ENCODE results near the gene CMYA5. TPM values are rescaled to one million over a fixed set of nuclear protein-coding genes. Genes with fewer than 3 reads are reported as not detected.
"Not testable (repeated sequence)": the region's sequence is repeated elsewhere in the genome, so short reads cannot be mapped to it uniquely, and the experiment has no call there.

Gene CMYA5
- total and polyA plus RNA-seq, 5 experiments from 2014 or later: 0.06 to 0.31 (median 0.22) TPM; not detected in 1

DNA sequence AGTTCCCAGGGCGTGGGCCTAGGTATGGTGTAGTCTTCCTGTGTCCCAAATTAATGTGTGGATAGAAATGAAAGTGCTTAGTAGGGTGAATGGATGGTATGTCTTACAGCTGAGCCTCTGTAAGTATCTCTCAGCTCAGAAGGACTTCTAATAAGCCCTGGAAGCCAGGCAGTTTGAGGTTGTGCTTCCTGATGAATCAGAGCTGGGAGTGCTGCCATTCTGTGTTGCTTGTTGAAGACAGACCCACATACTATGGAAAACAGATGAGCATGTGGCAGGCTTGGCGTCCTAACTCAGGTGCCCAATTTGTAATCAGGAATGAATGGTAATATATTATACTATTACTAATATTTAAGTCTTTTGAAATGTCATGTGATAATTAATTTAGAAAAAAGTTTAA, 69.8 kb downstream of the CMYA5 start:
- Mint-ChIP-seq H3K27me3 (no peaks in the 10 kb centered on the region), H3K36me3 (no peaks in the 10 kb centered on the region), H3K27ac (no peak overlapping the region), H3K9me3 (no peaks in the 10 kb centered on the region), H3K4me3 (no peak overlapping the region), H3K4me1 (peaks cover 2 to 12% (median 7%) of the 10 kb centered on the region in 4 donors)
- POLR2A ChIA-PET: no interaction called here
- ATAC-seq (no peak), DNase-seq (no peak)

DNA sequence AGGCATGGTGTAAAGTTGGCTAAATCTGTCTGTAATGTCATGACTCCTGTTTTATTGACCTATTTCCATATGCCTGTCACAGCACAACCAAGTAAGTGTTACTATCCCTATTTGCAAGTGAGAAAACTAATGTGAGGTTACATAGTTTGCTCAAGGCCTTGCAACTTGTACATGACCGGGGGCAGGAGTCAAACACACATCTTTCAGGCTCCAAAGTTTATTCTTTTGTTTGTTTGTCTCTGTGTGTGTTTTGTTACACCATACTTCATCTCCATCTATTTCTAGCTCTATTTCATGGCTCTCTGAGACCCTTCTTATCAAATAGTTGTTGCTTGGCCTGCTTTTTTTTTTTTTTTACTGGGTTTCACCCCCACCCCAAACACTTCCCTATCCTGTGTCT, 70.2 kb downstream of the CMYA5 start:
- no peak overlapping the region for H3K27ac Mint-ChIP-seq
- no peak for ATAC-seq
- POLR2A ChIA-PET: no interaction called here
- no peaks in the 10 kb centered on the region for H3K27me3 Mint-ChIP-seq
- no peak for DNase-seq
- peaks cover 0 to 2% (median 0%) of the 10 kb centered on the region in 9 donors for H3K9me3 Mint-ChIP-seq
- H3K4me3 Mint-ChIP-seq: no peak overlapping the region
- no peaks in the 10 kb centered on the region for H3K36me3 Mint-ChIP-seq
- peaks cover 2 to 9% (median 7%) of the 10 kb centered on the region in 4 donors for H3K4me1 Mint-ChIP-seq

GRCh38 chr5:79762929-79763328, 73.3 kb downstream of the CMYA5 start:
- Mint-ChIP-seq H3K27ac (no peak overlapping the region), H3K36me3 (peaks cover 0 to 2% (median 0%) of the 10 kb centered on the region in 3 donors)

DNA sequence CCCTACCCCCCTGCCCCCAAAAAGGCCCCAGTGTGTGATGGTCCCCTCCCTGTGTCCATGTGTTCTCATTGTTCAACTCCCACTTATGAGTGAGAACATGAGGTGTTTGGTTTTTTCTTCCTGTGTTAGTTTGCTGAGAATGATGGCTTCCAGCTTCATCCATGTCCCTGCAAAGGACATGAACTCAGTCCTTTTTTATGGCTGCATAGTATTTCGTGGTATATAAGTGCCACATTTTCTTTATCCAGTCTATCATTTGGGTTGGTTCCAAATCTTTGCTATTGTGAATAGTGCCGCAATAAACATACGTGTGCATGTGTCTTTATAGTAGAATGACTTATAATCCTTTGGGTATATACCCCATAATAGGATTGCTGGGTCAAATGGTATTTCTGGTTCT, 74.5 kb downstream of the CMYA5 start:
- H3K27ac Mint-ChIP-seq, DNase-seq, H3K4me1 Mint-ChIP-seq, H3K4me3 Mint-ChIP-seq, POLR2A ChIA-PET, ATAC-seq, H3K27me3 Mint-ChIP-seq: not testable (repeated sequence)
- Mint-ChIP-seq H3K9me3 (peaks cover 0 to 24% (median 16%) of the 10 kb centered on the region in 9 donors), H3K36me3 (peaks cover 0 to 14% (median 4%) of the 10 kb centered on the region in 3 donors)

More at GRCh38 chr5:79762929-79763328, 73.3 kb downstream of the CMYA5 start:
- Mint-ChIP-seq H3K4me1 (no peaks in the 10 kb centered on the region), H3K27me3 (peaks cover 0 to 3% (median 0%) of the 10 kb centered on the region in 5 donors), H3K4me3 (no peak overlapping the region), H3K9me3 (peaks cover 0 to 14% (median 6%) of the 10 kb centered on the region in 9 donors)
- POLR2A ChIA-PET: no interaction called here
- DNase-seq: no peak
- no peak for ATAC-seq

GRCh38 chr5:79771387-79771786, 81.8 kb downstream of the CMYA5 start:
- Mint-ChIP-seq H3K4me1 (peaks cover 0 to 5% (median under 1%) of the 10 kb centered on the region in 4 donors), H3K27ac (no peak overlapping the region), H3K9me3 (peaks cover 0 to 33% (median 22%) of the 10 kb centered on the region in 9 donors), H3K4me3 (no peak overlapping the region), H3K36me3 (peaks cover 3 to 19% (median 9%) of the 10 kb centered on the region in 3 donors), H3K27me3 (peaks cover 0 to 3% (median 1%) of the 10 kb centered on the region in 5 donors)
- ATAC-seq: no peak
- POLR2A ChIA-PET: interaction anchor here (0.6 kb wide), 1 partner anchor 681 kb away, joined by 8 read pairs; no protein-coding TSS in a partner anchor
- DNase-seq: no peak

GRCh38 chr5:79772651-79773050, 83.0 kb downstream of the CMYA5 start:
- POLR2A ChIA-PET: no interaction called here
- Mint-ChIP-seq H3K27ac (no peak overlapping the region), H3K4me1 (peaks cover 0 to 5% (median under 1%) of the 10 kb centered on the region in 4 donors), H3K9me3 (peaks cover 0 to 27% (median 16%) of the 10 kb centered on the region in 9 donors), H3K36me3 (peaks cover 3 to 19% (median 9%) of the 10 kb centered on the region in 3 donors), H3K27me3 (peaks cover 0 to 1% (median 0%) of the 10 kb centered on the region in 5 donors), H3K4me3 (no peak overlapping the region)
- no peak for DNase-seq
- ATAC-seq: no peak

DNA sequence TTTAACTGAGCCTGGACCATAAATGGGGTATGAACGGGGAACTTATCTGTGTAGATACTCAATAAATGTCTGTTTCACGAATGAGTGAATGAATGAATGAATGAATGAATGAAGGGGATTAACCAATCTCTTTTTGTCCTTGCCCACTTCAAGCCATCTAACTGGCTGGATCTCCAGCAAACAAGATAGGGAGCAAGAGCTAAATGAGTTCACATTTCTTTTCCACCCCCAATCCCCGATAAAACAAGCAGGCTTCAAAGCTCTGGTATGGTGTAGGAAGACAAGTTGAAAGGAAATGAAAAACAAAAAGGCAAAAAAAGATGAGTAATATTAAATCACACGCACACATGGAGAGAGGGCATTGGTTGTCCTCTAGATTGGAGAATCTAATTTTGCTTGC, 84.0 kb downstream of the CMYA5 start:
- Mint-ChIP-seq H3K9me3 (peaks cover 0 to 17% (median 9%) of the 10 kb centered on the region in 9 donors), H3K4me1 (peaks cover 0 to 5% (median under 1%) of the 10 kb centered on the region in 4 donors), H3K36me3 (peaks cover 3 to 10% (median 5%) of the 10 kb centered on the region in 3 donors), H3K4me3 (no peak overlapping the region), H3K27me3 (peaks cover 0 to 1% (median 0%) of the 10 kb centered on the region in 5 donors), H3K27ac (no peak overlapping the region)
- DNase-seq: no peak
- POLR2A ChIA-PET: no interaction called here
- no peak for ATAC-seq

DNA sequence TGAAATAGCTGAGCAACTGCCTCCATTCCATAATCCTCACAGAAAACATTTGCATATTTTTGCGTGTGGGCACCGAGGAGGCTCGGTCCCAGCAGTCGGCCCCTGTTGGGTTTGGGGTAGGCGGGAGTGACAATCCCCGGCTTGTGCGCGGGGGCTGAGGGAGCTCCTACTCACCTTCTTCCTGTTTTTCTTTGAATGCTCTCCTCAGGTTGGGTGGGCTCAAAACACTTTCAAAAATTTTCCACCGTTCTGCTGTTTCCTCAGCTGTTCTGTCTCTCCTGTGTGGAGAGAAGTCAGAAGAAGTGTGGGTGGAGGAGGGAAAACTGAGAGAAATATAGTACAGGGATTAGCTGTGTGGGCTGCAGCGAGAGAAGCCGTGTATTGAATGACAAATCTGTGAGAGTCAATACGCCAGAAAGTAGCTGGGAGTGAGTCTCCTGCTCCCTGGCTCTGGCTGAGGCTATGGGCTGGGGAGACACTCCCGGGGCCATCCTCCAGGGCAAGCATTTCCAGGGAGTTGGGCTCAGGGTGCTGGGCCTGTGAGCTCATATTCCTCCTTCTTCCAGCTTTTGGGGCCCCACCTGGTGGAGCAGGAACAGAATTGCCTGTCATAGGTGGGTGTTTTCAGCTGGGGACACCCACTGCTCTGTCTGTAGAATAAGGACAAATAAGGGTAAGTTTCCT, 84.7 kb downstream of the CMYA5 start:
- peak overlapping the region in 2 of 10 donors; percentile 49 to 74 for H3K27ac Mint-ChIP-seq
- no peak for ATAC-seq

DNA sequence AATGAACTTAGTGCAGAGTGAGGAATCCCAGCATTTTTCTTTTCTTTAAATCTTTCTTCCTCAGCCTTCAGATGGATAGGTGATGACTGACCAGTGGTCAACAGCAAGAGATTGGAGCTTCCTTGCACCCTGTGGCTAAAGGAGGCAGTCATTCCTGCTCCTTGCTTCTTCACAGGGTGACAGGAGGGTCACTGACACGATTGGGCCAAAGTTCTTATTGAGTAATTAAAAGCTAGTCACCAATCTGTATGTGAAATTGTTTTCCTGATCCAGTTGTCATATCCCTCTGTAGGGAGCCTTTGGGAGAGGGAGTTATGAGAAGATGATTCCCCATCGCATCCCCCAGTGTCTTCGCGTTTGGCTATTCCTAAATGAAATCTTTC, 85.2 kb downstream of the CMYA5 start:
- peaks cover 0 to 5% (median 5%) of the 10 kb centered on the region in 3 donors for H3K36me3 Mint-ChIP-seq
- peaks cover 0 to 5% (median under 1%) of the 10 kb centered on the region in 4 donors for H3K4me1 Mint-ChIP-seq
- no peaks in the 10 kb centered on the region for H3K27me3 Mint-ChIP-seq
- POLR2A ChIA-PET: no interaction called here
- no peak for ATAC-seq
- no peak overlapping the region for H3K27ac Mint-ChIP-seq
- no peak overlapping the region for H3K4me3 Mint-ChIP-seq
- peaks cover 0 to 8% (median 4%) of the 10 kb centered on the region in 9 donors for H3K9me3 Mint-ChIP-seq
- no peak for DNase-seq

More for the DNA sequence above, 84.7 kb downstream of the CMYA5 start:
- POLR2A ChIA-PET: no interaction called here
- peaks cover 2 to 5% (median 5%) of the 10 kb centered on the region in 3 donors for H3K36me3 Mint-ChIP-seq
- peaks cover 0 to 5% (median under 1%) of the 10 kb centered on the region in 4 donors for H3K4me1 Mint-ChIP-seq
- peaks cover 0 to 12% (median 4%) of the 10 kb centered on the region in 9 donors for H3K9me3 Mint-ChIP-seq
- no peaks in the 10 kb centered on the region for H3K27me3 Mint-ChIP-seq
- H3K4me3 Mint-ChIP-seq: peak overlapping the region in 5 of 10 donors; percentile 12 to 45 (median 32)
- DNase-seq: peak in 3 of 10 donors; percentile 2 to 19 (median 7)

GRCh38 chr5:79784741-79785140, 95.1 kb downstream of the CMYA5 start:
- POLR2A ChIA-PET, DNase-seq, ATAC-seq, H3K27me3 Mint-ChIP-seq, H3K4me1 Mint-ChIP-seq: not testable (repeated sequence)
- H3K4me3 Mint-ChIP-seq: peak overlapping the region in 8 of 10 donors; percentile 1 to 72 (median 44)
- H3K9me3 Mint-ChIP-seq: peaks cover 0 to 16% (median 0%) of the 10 kb centered on the region in 9 donors
- H3K27ac Mint-ChIP-seq: peak overlapping the region in 2 of 10 donors; percentile 11 to 81
- H3K36me3 Mint-ChIP-seq: peaks cover under 1 to 16% (median 9%) of the 10 kb centered on the region in 3 donors

DNA sequence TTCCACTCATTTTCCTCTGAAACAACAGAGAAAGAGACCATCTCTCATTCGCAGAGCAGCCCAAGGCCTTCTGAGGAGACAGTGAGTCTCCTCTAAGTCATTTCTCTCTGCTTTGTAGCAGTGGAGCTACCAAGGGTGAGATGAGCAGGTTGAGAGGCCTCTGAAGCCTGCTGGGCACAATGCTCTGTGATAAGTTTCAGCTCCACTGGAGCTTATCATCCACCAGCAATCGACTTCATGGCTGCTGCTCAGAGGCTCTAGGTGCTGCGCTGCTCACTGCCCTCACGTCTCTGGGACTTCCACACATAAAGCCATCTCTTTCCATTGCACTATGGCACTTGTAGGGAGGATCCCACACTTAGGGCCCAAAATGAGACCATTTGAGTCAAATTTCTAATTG, 96.3 kb downstream of the CMYA5 start:
- DNase-seq (no peak), ATAC-seq (no peak)
- Mint-ChIP-seq H3K9me3 (peaks cover 0 to 16% (median 0%) of the 10 kb centered on the region in 9 donors), H3K36me3 (peaks cover 2 to 16% (median 9%) of the 10 kb centered on the region in 3 donors), H3K27ac (no peak overlapping the region), H3K4me3 (no peak overlapping the region), H3K27me3 (peaks cover 1 to 15% (median 5%) of the 10 kb centered on the region in 5 donors), H3K4me1 (no peaks in the 10 kb centered on the region)
- POLR2A ChIA-PET: no interaction called here

DNA sequence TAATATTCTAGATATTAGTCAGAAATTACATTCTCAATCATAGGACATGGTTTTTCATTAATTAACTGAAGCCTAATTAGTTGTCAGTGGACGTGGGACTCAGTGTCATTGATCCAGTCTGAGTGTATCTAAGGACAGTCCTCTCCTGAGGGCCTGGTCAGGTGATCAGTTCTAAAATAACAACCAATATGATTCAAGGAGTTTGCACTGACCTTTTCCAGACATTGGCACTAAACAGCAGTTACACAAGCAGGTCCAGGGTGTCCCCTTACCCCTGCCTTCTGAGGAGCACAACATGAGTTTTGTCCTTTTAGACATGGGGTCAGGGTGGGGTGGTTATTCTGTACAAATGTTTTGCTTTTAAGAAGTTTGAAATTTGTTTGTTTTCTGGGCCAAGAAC, 97.8 kb downstream of the CMYA5 start:
- no peak for ATAC-seq
- POLR2A ChIA-PET: no interaction called here
- Mint-ChIP-seq H3K27me3 (peaks cover 2 to 16% (median 5%) of the 10 kb centered on the region in 5 donors), H3K36me3 (peaks cover 2 to 16% (median 9%) of the 10 kb centered on the region in 3 donors), H3K4me3 (no peak overlapping the region), H3K9me3 (peaks cover 0 to 16% (median 0%) of the 10 kb centered on the region in 9 donors), H3K27ac (no peak overlapping the region), H3K4me1 (no peaks in the 10 kb centered on the region)
- no peak for DNase-seq

GRCh38 chr5:79791843-79792242, 102.2 kb downstream of the CMYA5 start:
- Mint-ChIP-seq H3K9me3 (peaks cover 0 to 5% (median 0%) of the 10 kb centered on the region in 9 donors), H3K27me3 (peaks cover 0 to 16% (median 5%) of the 10 kb centered on the region in 5 donors), H3K27ac (no peak overlapping the region), H3K4me3 (no peak overlapping the region), H3K36me3 (peaks cover 2 to 12% (median 6%) of the 10 kb centered on the region in 3 donors), H3K4me1 (peaks cover 0 to 4% (median 0%) of the 10 kb centered on the region in 4 donors)
- POLR2A ChIA-PET: no interaction called here
- ATAC-seq (no peak), DNase-seq (no peak)

Data from naive thymus-derived CD8-positive, alpha-beta T cell (primary cell).